Skeletal muscle tissue (tissue), 4 donors: ENCODE data around the gene CHADL. TPM values are rescaled to one million over a fixed set of nuclear protein-coding genes. Genes with fewer than 3 reads are reported as not detected.

Experiments used
- H3K27ac ChIP-seq: one replicate; pipeline ENCODE4 v1.7.0; 2013; ENCODE audit warnings: mild to moderate bottlenecking, low read depth, low read length, inconsistent platforms
- H3K27me3 ChIP-seq, 3 donors: one replicate each; pipeline ENCODE4 v1.7.0; 2013; ENCODE audit warnings: low read length in 3 of 3; ENCODE audit not compliant: control insufficient read depth in 3 of 3, insufficient read depth in 3 of 3
- H3K36me3 ChIP-seq, 3 donors: one replicate each; pipeline ENCODE4 v1.7.0; 2013; ENCODE audit warnings: low read length in 3 of 3; ENCODE audit not compliant: control insufficient read depth in 3 of 3, insufficient read depth in 3 of 3
- H3K4me1 ChIP-seq, 3 donors: one replicate each; pipeline ENCODE4 v1.7.0; 2013; ENCODE audit warnings: low read length in 3 of 3, mild to moderate bottlenecking in 3 of 3; ENCODE audit not compliant: control insufficient read depth in 3 of 3, insufficient read depth in 3 of 3
- H3K4me3 ChIP-seq, 3 donors: one replicate each; pipeline ENCODE4 v1.7.0; 2013; ENCODE audit warnings: low read length in 3 of 3
- H3K9ac ChIP-seq, 3 donors: one replicate each; pipeline ENCODE4 v1.7.0; 2013; ENCODE audit warnings: low read length in 3 of 3, mild to moderate bottlenecking in 3 of 3, moderate library complexity in 2 of 3, low read depth in 1 of 3
- H3K9me3 ChIP-seq, 3 donors: one replicate each; pipeline ENCODE4 v1.7.0; 2013; ENCODE audit warnings: low read length in 3 of 3; ENCODE audit not compliant: control insufficient read depth in 3 of 3
- total RNA-seq: library from RNA; depleted of rRNA; stranded (reverse); fragments of >200 nt; gene quantifications from one replicate; pipeline ENCODE4 v1.2.3, GENCODE V29; 2014
- donor health status: Osteomylitis.

CHADL gene
- total RNA-seq, 1 donor from 2014 or later, result 2.1 TPM

DNA sequence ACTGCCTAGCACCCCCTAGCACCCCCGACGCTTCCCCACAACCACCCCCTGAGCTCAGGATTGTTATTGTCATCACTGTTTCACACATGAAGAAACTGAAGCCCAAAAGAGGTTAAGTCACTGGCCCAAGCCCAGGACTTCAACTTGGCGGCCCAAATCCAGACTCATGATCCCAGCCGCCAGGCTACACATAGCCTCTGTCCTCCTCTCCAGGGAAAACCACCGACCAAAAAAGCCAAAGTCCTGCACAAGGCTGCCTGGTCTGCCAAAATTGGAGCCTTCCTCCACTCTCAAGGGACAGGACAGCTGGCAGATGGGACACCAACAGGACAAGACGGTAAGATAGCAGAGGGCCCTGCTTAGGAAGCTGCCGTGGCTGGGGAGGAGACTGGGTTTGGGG lies 24.8 kb downstream of the CHADL start:
- Histone ChIP-seq H3K36me3 (peaks cover 25 to 39% (median 29%) of the 10 kb centered on the region in 3 donors), H3K9ac (no peak overlapping the region), H3K27me3 (no peaks in the 10 kb centered on the region), H3K4me3 (peak overlapping the region in 1 of 3 donors; percentile 4), H3K9me3 (no peaks in the 10 kb centered on the region), H3K4me1 (peaks cover 12 to 15% (median 14%) of the 10 kb centered on the region in 3 donors), H3K27ac (no peak overlapping the region)

DNA sequence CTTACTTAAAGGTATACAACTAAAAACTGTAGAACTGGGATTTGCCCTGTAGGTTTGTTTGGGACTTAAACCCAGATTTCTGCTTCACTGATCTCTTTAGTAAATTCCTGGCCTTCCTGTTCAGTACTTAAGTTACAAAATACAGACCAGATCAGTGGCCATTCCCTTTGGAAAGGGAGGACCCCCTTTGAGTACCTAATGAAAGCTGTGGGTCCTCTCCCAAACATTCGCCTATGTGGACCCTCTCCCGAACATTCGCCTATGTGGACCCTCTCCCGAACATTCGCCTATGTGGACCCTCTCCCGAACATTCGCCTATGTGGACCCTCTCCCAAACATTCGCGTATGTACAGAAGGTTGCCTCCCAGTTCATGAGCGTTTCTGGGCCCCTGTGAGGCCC lies 25.3 kb downstream of the CHADL start:
- H3K27me3 ChIP-seq, result no peaks in the 10 kb centered on the region
- H3K9ac ChIP-seq, result no peak overlapping the region
- peaks cover 12 to 15% (median 14%) of the 10 kb centered on the region in 3 donors for H3K4me1 ChIP-seq
- H3K27ac ChIP-seq, result no peak overlapping the region
- peaks cover 20 to 39% (median 27%) of the 10 kb centered on the region in 3 donors for H3K36me3 ChIP-seq
- no peaks in the 10 kb centered on the region for H3K9me3 ChIP-seq
- H3K4me3 ChIP-seq, result no peak overlapping the region

DNA sequence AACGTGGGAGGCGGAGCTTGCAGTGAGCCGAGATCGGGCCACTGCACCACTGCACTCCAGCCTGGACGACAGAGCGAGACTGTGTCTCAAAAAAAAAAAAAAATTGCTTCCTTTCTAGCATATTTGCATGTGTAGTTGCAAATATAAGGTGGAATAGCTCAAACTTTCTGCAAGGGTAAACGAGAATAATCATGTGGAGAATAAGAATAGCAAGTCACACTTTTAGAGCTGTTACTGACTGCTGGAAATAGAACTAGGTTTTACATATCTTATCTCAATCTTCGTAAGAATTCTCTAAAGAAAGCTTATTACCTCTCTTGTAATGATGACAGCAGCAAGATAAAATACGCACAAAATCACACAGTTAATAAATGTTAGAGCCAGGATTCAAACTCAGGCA lies 34.0 kb downstream of the CHADL start:
- H3K9ac ChIP-seq, result no peak overlapping the region

DNA sequence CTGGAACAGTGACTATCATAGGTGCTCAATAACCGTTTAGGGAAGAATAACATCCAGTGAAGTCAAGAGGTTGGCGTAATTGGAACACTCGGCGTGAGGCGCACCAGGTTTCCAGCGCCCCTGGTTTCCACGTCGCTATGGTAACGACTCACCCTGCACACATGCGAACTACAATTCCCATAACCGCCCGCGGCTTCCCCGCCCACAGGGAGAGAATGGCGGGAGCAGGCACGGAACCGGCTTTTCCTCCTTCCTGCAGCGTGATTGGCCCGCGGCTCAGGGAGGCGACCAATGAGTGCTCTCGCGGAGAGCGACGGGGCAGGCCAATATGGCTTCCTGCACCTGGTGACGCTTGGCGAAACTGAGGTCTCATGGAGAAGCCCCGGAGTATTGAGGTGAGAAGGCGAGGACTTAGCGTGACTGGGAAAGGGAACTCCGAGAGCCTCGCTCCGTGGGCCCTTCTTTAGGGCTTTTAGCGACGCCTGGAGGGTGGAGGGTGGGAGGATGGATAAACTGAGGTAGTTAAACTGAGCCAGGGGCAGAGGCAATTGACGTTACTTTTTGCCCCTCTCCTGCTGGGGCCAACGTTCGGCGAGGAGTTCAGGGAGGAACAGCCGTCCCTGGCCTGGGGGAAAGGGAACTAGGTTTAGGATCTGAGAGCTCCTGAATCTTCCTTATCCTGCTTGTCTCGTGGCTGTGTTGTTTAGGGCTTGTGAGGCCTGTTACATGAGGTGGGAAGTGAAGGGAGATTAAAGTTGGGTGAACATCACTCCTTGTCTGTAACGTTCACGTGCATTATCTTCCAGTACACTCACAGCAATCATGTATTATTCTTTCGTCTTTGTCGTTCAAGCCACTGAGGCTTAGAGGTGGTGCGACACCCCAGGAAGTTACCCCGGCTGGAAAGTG lies 35.5 kb downstream of the CHADL start, which contains the start of gene L3MBTL2:
Gene L3MBTL2 (plus strand): TSS at position 321 of the 909 bp plus-strand sequence. CDS start 51 bp downstream, at position 372.
- Histone ChIP-seq H3K4me3 (peak within 1 kb of the TSS; percentile 97 to 100 (median 99)), H3K9me3 (no peaks in the 10 kb centered on the region), H3K9ac (peak within 1 kb of the TSS; percentile 84 to 97 (median 92)), H3K27ac (peak within 1 kb of the TSS; percentile 69), H3K27me3 (peaks cover 0 to 2% (median 0%) of the 10 kb centered on the region in 3 donors), H3K36me3 (peaks cover 4 to 11% (median 4%) of the 10 kb centered on the region in 3 donors), H3K4me1 (peaks cover 6 to 11% (median 8%) of the 10 kb centered on the region in 3 donors)

More for the DNA sequence above, 34.0 kb downstream of the CHADL start:
- peaks cover 6 to 11% (median 8%) of the 10 kb centered on the region in 3 donors for H3K4me1 ChIP-seq
- no peaks in the 10 kb centered on the region for H3K27me3 ChIP-seq
- no peak overlapping the region for H3K27ac ChIP-seq
- peaks cover 6 to 16% (median 11%) of the 10 kb centered on the region in 3 donors for H3K36me3 ChIP-seq
- no peaks in the 10 kb centered on the region for H3K9me3 ChIP-seq
- no peak overlapping the region for H3K4me3 ChIP-seq

DNA sequence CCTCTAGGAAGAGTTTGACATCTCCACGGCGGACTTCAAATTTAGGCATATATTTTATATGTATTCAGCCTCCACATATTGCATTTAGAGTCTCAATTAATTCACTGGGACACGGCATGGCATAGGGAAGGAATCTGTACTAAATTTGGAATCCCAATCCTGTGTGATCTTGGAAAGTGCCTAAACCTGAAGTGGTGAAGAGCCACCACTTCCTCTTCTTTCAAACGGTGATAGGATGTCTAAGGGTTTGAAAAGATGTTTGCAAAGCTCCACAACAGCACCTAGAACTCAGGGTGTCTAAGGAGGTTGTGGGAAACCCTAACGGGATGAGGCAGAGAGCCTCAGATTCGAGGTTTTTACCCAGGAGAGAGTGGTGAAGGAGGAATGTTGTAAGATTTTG lies 36.7 kb downstream of the CHADL start:
- H3K9ac ChIP-seq, result no peak overlapping the region
- H3K27ac ChIP-seq, result no peak overlapping the region
- peaks cover 6 to 11% (median 8%) of the 10 kb centered on the region in 3 donors for H3K4me1 ChIP-seq
- no peaks in the 10 kb centered on the region for H3K9me3 ChIP-seq
- H3K36me3 ChIP-seq, result peaks cover 0 to 4% (median 0%) of the 10 kb centered on the region in 3 donors
- H3K27me3 ChIP-seq, result peaks cover 0 to 2% (median 0%) of the 10 kb centered on the region in 3 donors
- no peak overlapping the region for H3K4me3 ChIP-seq

DNA sequence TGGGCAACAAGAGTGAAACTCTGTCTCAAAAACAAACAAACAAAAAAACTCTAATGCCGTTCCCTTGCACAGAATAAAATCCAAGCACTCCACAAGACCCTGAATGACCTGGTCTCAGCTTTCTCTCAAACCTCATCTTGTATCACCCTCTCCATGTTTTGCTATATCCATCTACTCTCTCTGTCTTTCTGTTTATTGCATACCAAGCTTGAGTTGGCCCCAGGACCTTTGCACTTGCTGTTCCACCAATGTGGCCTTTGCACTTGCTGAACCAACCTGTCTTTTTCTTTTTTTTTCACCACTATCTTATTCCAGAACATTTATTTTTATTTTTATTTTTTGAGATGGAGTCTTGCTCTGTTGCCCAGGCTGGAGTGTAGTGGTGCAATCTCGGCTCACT lies 37.6 kb downstream of the CHADL start:
- H3K36me3 ChIP-seq, result no peaks in the 10 kb centered on the region
- peaks cover 11 to 15% (median 13%) of the 10 kb centered on the region in 3 donors for H3K4me1 ChIP-seq
- peaks cover 0 to 2% (median 0%) of the 10 kb centered on the region in 3 donors for H3K27me3 ChIP-seq
- H3K9me3 ChIP-seq, result no peaks in the 10 kb centered on the region
- no peak overlapping the region for H3K27ac ChIP-seq
- H3K4me3 ChIP-seq, result no peak overlapping the region
- no peak overlapping the region for H3K9ac ChIP-seq

DNA sequence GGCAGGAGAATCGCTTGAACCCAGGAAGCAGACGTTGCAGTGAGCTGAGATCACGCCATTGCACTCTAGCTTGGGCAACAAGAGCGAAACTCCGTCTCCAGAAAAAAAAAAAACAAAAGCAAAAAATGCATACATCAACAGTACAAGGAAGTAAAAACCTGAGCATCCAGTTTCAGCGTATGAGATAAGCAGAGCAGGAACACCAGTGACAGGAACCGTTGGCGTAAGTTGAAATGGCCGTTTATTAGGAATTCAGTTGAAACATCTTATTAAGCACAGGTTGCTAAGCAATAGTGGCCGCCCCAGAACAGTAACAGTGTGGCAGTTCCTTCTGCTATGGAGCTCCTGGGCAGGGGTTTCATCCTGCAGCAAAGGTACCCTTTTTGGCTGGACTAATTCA lies 39.6 kb downstream of the CHADL start:
- Histone ChIP-seq H3K9me3 (no peaks in the 10 kb centered on the region), H3K4me3 (no peak overlapping the region), H3K4me1 (peaks cover 20 to 25% (median 22%) of the 10 kb centered on the region in 3 donors), H3K27me3 (peaks cover 0 to 2% (median 0%) of the 10 kb centered on the region in 3 donors), H3K36me3 (no peaks in the 10 kb centered on the region), H3K9ac (no peak overlapping the region), H3K27ac (no peak overlapping the region)

DNA sequence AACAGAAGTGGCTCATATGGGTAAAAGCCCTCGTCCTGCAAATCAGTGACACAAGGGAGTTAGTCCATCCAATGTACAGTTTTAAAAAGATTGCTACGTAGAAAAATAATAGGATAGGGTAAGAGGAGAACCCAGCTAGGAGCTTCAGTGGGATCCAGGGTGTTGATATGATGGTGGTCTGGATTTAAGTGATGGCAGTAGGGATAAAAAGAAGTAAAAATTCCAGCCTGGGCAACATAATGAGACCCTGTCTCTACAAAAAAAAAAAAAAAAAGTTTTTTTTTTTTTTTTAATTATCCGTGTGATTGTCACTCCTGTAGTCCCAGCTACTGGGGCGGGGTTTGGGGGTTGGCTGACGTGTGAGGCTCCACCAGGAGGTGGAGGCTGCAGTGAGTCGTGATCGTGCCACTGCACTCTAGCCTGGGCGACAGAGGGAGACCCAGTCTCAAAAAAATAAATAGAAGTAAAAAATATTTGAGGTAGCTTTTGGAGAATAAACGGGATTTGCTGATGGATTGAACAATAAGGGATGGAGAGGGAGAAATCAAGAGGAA lies 42.6 kb downstream of the CHADL start:
- Histone ChIP-seq H3K9me3 (no peaks in the 10 kb centered on the region), H3K36me3 (no peaks in the 10 kb centered on the region), H3K27ac (no peak overlapping the region), H3K9ac (peak overlapping the region in 2 of 3 donors; percentile 59 to 72), H3K4me1 (peaks cover 14 to 16% (median 14%) of the 10 kb centered on the region in 3 donors), H3K27me3 (peaks cover 0 to 2% (median 0%) of the 10 kb centered on the region in 3 donors), H3K4me3 (peak overlapping the region; percentile 83 to 96 (median 94))

DNA sequence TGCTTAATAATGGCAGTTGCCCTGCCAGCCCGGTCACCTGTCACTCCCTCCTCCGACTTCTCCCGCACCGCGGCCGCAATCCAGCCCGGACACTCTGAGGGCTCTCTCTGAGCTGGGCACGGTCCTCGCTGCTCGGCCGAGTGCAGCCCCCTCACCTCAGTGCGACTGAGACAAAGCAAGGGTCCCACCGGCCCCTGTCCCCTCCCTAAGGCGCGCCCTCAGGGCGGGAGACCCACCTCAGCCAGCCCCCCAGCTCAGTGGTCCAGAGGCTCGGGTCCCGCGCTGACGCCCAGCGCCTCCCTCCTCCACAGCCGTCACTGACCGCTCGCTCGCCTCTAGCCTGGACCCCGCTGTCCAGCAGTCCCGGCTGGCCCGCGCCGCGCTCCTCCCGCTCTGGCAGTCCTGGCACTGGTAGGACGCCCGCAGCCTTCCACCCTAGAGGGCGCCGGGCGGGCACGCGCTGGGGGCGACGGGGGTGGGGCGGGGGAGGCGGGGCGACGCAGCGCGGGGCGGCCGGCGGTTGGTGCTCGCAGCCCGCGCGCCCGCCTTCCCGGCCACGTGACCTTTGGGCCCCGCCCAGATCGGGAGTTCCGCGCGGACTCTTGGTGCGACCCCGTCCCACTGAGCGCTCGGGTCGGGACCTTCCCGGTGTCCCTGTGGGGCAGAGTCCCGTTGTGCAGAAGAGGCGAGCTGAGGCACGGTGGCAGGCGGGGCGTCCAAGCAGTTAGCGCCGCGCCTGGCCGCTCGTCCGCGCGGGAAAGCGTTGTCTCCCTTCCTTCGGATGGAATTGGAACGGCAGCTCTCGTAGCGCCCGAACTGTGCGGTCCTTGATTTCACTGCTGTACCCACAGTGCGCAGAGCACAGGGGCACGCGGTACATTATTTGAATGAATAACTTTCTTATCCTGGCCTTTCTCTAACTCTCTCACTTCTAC lies 43.4 kb downstream of the CHADL start:
- Histone ChIP-seq H3K27me3 (peaks cover 0 to 2% (median 0%) of the 10 kb centered on the region in 3 donors), H3K36me3 (no peaks in the 10 kb centered on the region), H3K9ac (peak overlapping the region; percentile 59 to 83 (median 70)), H3K4me3 (peak overlapping the region; percentile 83 to 96 (median 94)), H3K4me1 (peaks cover 14 to 16% (median 14%) of the 10 kb centered on the region in 3 donors), H3K9me3 (no peaks in the 10 kb centered on the region), H3K27ac (no peak overlapping the region)
